ENCODE data around the gene MSRB3. TPM values are rescaled to one million over a fixed set of nuclear protein-coding genes. Genes with fewer than 3 reads are reported as not detected.

The MSRB3 gene
- total RNA-seq, 1 experiment from 2014 or later = 1.1 TPM

GRCh38 chr12:65367396-65367795, 88.9 kb downstream of the MSRB3 start:
- Mint-ChIP-seq H3K4me1 (peaks cover 8% of the 10 kb centered on the region in 2 experiments), H3K36me3 (ENCODE audit: insufficient read depth in 1 of 3, low read depth in 3 of 3) (no peaks in the 10 kb centered on the region), H3K4me3 (no peak overlapping the region), H3K27me3 (ENCODE audit: low read depth) (no peaks in the 10 kb centered on the region), H3K27ac (no peak overlapping the region), H3K9me3 (no peaks in the 10 kb centered on the region)
- no peak overlapping the region for H3K56ac ChIP-seq (ENCODE audit: insufficient read length, low read depth, low read length)
- no peak overlapping the region for H2AK5ac ChIP-seq (ENCODE audit: insufficient read length, low read length)
- no peak overlapping the region for H3K23ac ChIP-seq (ENCODE audit: insufficient read length, low read depth, low read length)
- H4K91ac ChIP-seq (ENCODE audit: insufficient read length, low read depth, low read length) = no peak overlapping the region
- no peak overlapping the region for H4K5ac ChIP-seq (ENCODE audit: insufficient read length, low read depth, low read length)
- no peak overlapping the region for H2AFZ ChIP-seq (ENCODE audit: low read length)
- peaks cover 3% of the 10 kb centered on the region; the same call in 1 of the 2 replicates for H3K4me1 ChIP-seq (ENCODE audit: insufficient read depth, low read length)
- H3K4ac ChIP-seq (ENCODE audit: low read depth, low read length) = no peak overlapping the region
- no peak overlapping the region for H2BK120ac ChIP-seq (ENCODE audit: low read depth, low read length, poor library complexity, severe bottlenecking)
- no peak overlapping the region for H2BK20ac ChIP-seq (ENCODE audit: low read depth, low read length, poor library complexity, severe bottlenecking)
- no peaks in the 10 kb centered on the region for H3K79me2 ChIP-seq (ENCODE audit: insufficient read depth, low read length)
- no peak overlapping the region for H3K14ac ChIP-seq (ENCODE audit: insufficient read depth, low read length)
- no peak overlapping the region for H3K4me2 ChIP-seq (ENCODE audit: insufficient read depth, insufficient read length, low read length)
- no peak for TF ChIP-seq CTCF (conservative IDR thresholded peaks at IDR 0.05)
- H3K79me1 ChIP-seq (ENCODE audit: insufficient read depth, low read depth, low read length, poor library complexity, severe bottlenecking) = no peaks in the 10 kb centered on the region
- no peaks in the 10 kb centered on the region for H3K9me3 ChIP-seq (ENCODE audit: control insufficient read depth, low read depth, low read length)
- no peak overlapping the region for H2BK15ac ChIP-seq (ENCODE audit: low read depth, low read length)
- no peak overlapping the region for H4K8ac ChIP-seq (replicated peaks; ENCODE audit: insufficient read length, low read depth, low read length)
- H2BK5ac ChIP-seq (ENCODE audit: insufficient read length, low read length) = no peak overlapping the region
- H2BK12ac ChIP-seq (ENCODE audit: insufficient read length, low read depth, low read length) = no peak overlapping the region
- no peak for DNase-seq
- H3K18ac ChIP-seq (ENCODE audit: insufficient read length, low read depth, low read length) = no peak overlapping the region
- no peaks in the 10 kb centered on the region for H3K23me2 ChIP-seq (ENCODE audit: insufficient read length, low read depth, low read length, poor library complexity, severe bottlenecking)
- H3K27me3 ChIP-seq (ENCODE audit: insufficient read depth, low read length) = no peaks in the 10 kb centered on the region
- no peak overlapping the region for H3T11ph ChIP-seq (ENCODE audit: low read length)
- no peaks in the 10 kb centered on the region for H4K20me1 ChIP-seq (ENCODE audit: control insufficient read depth, insufficient read depth, insufficient read length)
- no peak overlapping the region for H3K27ac ChIP-seq (ENCODE audit: insufficient read length, low read depth, low read length)
- no peak overlapping the region for H3K9ac ChIP-seq (ENCODE audit: extremely low read depth, insufficient read length, low read length)
